GM12873 (cell line): ENCODE measurements around the gene TYMP.

ENCODE experiments used
- TF ChIP-seq, protein P1 (sequence below): IDR thresholded peaks from 2 replicates; pipeline ENCODE4 v1.5.1; 2012; ENCODE audit warnings: low read depth, mild to moderate bottlenecking, moderate library complexity, low read length, control low read depth; ENCODE audit not compliant: insufficient read depth; ENCODE audit errors: missing control alignments

The TYMP gene

DNA sequence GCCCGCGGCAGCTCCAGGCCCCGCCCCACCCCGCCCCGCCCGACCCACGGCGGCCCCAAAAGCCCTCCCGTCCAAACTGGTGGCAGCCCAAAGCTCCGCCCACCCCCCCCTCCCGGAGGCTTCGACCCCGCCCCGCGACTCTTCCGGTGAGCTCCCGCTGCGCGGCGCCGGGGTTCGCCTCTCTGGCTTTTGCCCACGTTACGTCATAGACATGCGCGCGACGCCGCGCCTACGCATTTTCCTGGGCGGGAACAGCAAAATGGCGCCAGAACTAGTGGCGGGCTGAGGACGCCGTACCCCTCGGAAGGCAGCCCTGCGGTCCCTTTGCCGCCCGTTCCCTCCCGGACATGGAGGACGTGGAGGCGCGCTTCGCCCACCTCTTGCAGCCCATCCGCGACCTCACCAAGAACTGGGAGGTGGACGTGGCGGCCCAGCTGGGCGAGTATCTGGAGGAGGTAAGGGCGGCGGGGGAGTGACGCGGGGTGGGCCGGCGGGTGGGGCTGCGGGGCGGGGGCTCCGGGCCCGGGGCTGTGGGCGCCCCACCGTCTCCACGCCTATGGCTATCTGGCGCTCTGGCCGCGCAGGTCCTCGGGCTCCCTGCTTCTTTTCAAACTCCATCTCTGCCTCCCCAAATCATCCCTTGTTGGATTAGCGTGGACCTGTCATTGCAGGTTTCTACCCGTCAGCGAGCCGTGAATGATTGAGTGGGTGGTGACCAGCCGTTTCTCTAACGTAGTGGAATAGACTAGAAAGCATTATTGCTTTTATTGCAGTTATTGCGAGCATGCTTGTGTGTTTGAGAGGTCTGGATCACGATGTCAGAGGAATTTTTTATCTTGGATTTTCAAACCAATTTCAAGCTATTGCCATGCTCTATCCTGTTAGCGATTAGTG is 21.6 kb downstream of the TYMP start, which contains the start of gene NCAPH2:
Gene NCAPH2 (plus strand): TSS at position 234 of the 894 bp plus-strand sequence. CDS start 114 bp downstream, at position 348.
- TF ChIP-seq, protein P1, sequence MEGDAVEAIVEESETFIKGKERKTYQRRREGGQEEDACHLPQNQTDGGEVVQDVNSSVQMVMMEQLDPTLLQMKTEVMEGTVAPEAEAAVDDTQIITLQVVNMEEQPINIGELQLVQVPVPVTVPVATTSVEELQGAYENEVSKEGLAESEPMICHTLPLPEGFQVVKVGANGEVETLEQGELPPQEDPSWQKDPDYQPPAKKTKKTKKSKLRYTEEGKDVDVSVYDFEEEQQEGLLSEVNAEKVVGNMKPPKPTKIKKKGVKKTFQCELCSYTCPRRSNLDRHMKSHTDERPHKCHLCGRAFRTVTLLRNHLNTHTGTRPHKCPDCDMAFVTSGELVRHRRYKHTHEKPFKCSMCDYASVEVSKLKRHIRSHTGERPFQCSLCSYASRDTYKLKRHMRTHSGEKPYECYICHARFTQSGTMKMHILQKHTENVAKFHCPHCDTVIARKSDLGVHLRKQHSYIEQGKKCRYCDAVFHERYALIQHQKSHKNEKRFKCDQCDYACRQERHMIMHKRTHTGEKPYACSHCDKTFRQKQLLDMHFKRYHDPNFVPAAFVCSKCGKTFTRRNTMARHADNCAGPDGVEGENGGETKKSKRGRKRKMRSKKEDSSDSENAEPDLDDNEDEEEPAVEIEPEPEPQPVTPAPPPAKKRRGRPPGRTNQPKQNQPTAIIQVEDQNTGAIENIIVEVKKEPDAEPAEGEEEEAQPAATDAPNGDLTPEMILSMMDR: no peak

GRCh38 chr22:50507421-50507990 is 22.3 kb downstream of the TYMP start, which contains the start of gene LMF2:
LMF2 (minus strand) TSS chr22:50507702; CDS start chr22:50507675, 27 bp downstream.
- TF ChIP-seq, protein P1: no peak

DNA sequence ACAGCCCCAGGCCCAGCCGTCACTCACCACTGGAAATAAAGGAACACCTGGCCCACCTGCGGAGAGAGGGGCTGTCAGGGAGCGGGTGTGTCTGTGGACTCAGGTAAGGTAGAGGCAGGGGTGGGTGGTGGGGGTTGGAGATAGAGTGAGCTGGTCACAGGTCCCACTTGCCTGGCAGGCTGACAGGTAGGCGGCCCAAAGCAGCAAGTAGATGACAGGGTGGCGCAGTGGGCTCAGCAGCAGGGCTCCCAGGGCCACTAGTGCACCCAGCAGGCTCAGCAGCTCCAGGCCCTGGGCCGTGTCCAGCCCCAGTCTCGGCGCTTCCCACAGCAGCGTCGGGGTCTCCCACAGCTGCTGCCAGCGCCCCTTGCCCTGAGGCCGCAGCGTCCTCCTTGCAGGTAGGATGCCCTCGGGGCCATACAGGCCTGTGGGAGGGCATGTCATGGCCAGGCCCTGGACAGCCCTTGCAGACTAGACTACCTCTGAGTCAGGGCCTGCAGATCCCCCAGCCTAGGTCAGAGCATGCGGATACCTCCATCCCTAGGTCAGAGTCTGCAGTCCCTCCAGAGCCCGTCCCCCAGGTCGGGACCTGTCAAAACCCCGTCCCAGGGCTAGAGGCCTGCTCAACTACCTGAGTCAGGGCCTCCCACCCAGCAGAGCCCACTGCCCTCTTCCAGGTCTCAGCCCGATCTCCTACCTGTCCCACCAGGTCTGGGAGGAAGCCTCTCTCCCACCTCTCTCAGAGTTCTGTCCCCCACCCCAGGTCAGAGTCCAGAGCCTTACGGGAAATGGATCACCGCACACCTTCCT is 23.0 kb downstream of the TYMP start:
- TF ChIP-seq, protein P1: no peak

DNA sequence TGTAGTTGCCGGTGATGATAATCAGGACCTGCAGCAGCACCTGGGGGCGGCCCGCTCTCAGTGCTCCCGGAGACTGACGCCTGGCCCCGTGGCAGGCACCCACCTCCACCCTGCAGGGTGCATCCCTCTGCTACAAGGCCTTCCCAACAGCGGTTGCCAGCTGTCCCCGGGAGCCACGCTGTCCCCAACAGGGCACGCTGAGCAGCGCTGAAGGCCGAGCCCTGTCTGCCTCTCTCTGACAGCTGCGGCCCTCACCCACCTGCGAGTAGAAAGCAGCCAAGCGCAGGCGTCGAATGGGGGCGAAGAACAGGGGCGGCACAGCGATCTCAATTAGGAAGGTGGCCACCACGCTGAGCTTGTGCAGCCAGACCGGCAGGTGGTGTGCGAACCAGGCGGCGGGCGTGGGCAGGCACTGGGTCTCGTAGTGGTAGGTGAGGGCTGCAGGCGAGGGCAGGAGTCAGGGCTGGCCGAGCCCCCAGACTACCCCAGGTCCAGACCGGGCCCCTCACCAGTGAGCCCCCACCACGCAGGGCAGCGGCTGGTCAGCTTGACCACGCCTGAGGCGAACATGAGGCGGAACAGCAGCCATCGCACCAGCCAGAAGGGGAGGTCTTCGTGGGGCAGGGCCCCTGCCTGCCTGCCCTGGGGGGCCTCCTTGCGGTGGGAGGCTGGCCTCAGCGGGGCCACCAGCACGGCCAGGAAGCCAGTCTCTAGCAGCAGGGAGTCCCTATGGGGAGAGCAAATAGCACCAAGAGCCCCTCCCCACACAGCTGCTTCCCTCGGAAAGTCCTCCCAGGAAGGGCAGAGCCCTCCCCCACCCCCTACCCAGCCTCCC is 23.8 kb downstream of the TYMP start:
- TF ChIP-seq, protein P1: no peak

- TF ChIP-seq, protein P1: no peak
These were observed 24.5 kb downstream of the TYMP start for GRCh38 chr22:50505276-50505775.

DNA sequence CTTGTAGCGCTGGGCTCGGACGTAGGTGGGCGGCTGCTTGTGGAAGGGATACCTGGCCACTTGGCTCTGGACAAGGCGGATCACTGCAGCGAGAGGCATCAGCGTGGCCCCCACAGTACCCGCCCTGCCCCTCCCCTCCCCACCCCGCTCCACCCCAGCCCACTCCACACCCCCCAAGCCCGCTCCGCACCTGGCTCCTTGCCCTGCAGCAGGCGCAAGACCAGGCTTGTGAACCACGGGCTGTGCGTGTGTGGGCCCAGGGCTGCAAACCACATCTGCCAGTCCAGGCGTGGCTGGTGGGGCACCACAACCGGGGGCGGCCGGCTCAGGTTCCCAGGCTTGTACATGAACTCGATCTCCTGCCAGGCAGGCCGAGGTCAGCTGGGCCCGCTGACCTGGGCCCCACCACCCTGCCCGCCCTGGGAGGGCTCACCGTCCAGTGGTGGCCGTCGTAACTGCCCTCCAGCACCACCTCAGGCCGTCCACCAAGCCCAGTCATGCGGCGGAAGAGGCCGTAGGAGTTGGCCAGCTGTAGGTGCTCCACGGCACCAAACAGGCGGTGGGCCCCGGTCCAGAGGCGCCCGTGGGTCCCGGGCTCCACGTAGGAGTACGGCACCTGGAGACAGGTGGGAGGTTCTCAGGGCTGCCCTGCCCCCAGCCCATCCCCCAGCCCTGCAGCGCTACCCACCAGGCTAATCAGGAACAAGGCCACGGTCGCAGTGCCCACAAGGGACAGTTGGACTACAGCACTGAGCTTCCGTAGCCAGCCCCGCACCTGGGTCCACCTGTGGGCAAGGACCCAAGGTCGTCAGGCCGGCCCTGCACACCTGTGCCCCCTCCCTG is 25.2 kb downstream of the TYMP start:
- TF ChIP-seq, protein P1: no peak
